ENCODE measurements around the gene SLC6A8. TPM values are rescaled to one million over a fixed set of nuclear protein-coding genes. Genes with fewer than 3 reads are reported as not detected.

The SLC6A8 gene
- total RNA-seq, 1 donor from 2014 or later, result 94.1 TPM

DNA sequence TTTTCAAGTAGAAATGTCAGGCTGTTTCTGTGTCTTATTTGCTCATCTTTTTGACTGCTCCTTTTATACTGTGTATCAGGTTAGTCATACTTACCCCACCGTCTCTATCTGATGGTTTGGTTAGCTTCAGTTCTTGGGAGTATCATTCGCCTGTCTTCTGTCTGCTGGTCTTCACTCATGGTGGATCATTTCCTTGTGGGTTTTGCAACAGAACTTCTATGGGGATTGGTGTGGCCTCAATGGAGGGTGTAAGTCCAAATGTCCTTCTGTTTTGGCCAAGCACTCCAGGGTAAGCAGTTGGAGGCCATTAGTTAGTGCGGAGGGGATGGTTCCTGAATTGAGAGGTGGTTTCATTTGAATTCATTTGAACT lies 44.1 kb downstream of the SLC6A8 start:
- H3K4me1 Mint-ChIP-seq, result peaks cover 17% of the 10 kb centered on the region
- H3K79me2 ChIP-seq (ENCODE audit: low read depth), result no peaks in the 10 kb centered on the region
- no peak overlapping the region for H2AFZ ChIP-seq (replicated peaks)
- no peak overlapping the region for H3K4me3 ChIP-seq
- no peak overlapping the region for H3K27ac Mint-ChIP-seq
- H3K9me3 ChIP-seq (ENCODE audit: low read depth), result no peaks in the 10 kb centered on the region
- peaks cover 4% of the 10 kb centered on the region for H3K4me1 ChIP-seq
- H3F3A ChIP-seq (ENCODE audit: low read depth), result no peaks in the 10 kb centered on the region
- no peak overlapping the region for H3K27ac ChIP-seq
- H4K20me1 ChIP-seq (ENCODE audit: low read depth), result peaks cover 11% of the 10 kb centered on the region
- no peak overlapping the region for H3K9ac ChIP-seq
- H3K27me3 Mint-ChIP-seq (ENCODE audit: insufficient read depth, low read depth), result peaks cover 3% of the 10 kb centered on the region
- H3K4me2 ChIP-seq, result no peak overlapping the region
- TF ChIP-seq EZH2phosphoT487 (IDR thresholded peaks at IDR 0.05) (no peak), EZH2 (IDR thresholded peaks at IDR 0.05) (no peak)
- TF ChIP-seq, protein P1, sequence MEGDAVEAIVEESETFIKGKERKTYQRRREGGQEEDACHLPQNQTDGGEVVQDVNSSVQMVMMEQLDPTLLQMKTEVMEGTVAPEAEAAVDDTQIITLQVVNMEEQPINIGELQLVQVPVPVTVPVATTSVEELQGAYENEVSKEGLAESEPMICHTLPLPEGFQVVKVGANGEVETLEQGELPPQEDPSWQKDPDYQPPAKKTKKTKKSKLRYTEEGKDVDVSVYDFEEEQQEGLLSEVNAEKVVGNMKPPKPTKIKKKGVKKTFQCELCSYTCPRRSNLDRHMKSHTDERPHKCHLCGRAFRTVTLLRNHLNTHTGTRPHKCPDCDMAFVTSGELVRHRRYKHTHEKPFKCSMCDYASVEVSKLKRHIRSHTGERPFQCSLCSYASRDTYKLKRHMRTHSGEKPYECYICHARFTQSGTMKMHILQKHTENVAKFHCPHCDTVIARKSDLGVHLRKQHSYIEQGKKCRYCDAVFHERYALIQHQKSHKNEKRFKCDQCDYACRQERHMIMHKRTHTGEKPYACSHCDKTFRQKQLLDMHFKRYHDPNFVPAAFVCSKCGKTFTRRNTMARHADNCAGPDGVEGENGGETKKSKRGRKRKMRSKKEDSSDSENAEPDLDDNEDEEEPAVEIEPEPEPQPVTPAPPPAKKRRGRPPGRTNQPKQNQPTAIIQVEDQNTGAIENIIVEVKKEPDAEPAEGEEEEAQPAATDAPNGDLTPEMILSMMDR (IDR thresholded peaks at IDR 0.05), result no peak
- DNase-seq (ENCODE audit: low spot score), result no peak
- no peaks in the 10 kb centered on the region for H3K27me3 ChIP-seq
- H3K36me3 ChIP-seq, result no peaks in the 10 kb centered on the region
- H3K4me3 Mint-ChIP-seq, result no peak overlapping the region
- H3K9me3 Mint-ChIP-seq, result peaks cover 43% of the 10 kb centered on the region
- peaks cover 18% of the 10 kb centered on the region for H3K36me3 Mint-ChIP-seq

DNA sequence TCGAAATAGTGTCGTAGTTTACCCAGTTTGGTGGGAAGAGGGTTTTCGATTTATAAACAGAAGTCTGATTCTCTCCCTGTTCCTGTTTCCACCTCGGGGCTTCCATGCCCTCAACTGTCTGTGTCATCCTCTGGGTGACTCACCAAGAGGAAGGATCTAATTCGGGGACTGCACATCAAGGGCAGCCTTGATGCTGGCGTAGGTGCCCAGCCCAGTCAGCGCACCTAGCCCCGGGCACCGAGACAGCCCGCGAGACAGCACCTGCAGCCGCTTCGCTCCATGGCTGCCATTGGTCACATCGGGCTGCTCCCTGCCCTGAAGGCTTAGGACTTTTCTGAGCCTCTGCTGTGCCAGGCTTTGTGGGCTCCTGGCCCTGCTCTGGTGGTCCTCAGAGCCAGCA lies 44.7 kb downstream of the SLC6A8 start:
- Histone ChIP-seq H3K27me3 (no peaks in the 10 kb centered on the region), H3K9me3 (ENCODE audit: low read depth) (no peaks in the 10 kb centered on the region), H3K9ac (no peak overlapping the region), H3K4me2 (no peak overlapping the region), H3K4me3 (no peak overlapping the region), H2AFZ (replicated peaks) (no peak overlapping the region), H3K36me3 (no peaks in the 10 kb centered on the region), H4K20me1 (ENCODE audit: low read depth) (peaks cover 5% of the 10 kb centered on the region), H3F3A (ENCODE audit: low read depth) (no peaks in the 10 kb centered on the region), H3K4me1 (no peaks in the 10 kb centered on the region), H3K79me2 (ENCODE audit: low read depth) (no peaks in the 10 kb centered on the region), H3K27ac (no peak overlapping the region)
- DNase-seq (ENCODE audit: low spot score), result no peak
- Mint-ChIP-seq H3K27ac (no peak overlapping the region), H3K27me3 (ENCODE audit: insufficient read depth, low read depth) (peaks cover 3% of the 10 kb centered on the region), H3K4me1 (peaks cover 11% of the 10 kb centered on the region), H3K9me3 (peaks cover 43% of the 10 kb centered on the region), H3K4me3 (no peak overlapping the region), H3K36me3 (peaks cover 18% of the 10 kb centered on the region)
- TF ChIP-seq EZH2phosphoT487 (IDR thresholded peaks at IDR 0.05) (no peak), EZH2 (IDR thresholded peaks at IDR 0.05) (no peak)
- TF ChIP-seq, protein P1 (IDR thresholded peaks at IDR 0.05), result no peak

GRCh38 chrX:153733651-153734240 lies 46.0 kb downstream of the SLC6A8 start:
- Histone ChIP-seq H3K27me3 (no peaks in the 10 kb centered on the region), H3F3A (ENCODE audit: low read depth) (no peaks in the 10 kb centered on the region), H3K36me3 (no peaks in the 10 kb centered on the region), H4K20me1 (ENCODE audit: low read depth) (no peaks in the 10 kb centered on the region), H3K4me1 (no peaks in the 10 kb centered on the region), H3K4me3 (no peak overlapping the region), H3K9me3 (ENCODE audit: low read depth) (no peaks in the 10 kb centered on the region), H3K9ac (no peak overlapping the region), H3K4me2 (no peak overlapping the region), H3K27ac (no peak overlapping the region), H2AFZ (replicated peaks) (no peak overlapping the region), H3K79me2 (ENCODE audit: low read depth) (no peaks in the 10 kb centered on the region)
- Mint-ChIP-seq H3K36me3 (peaks cover 16% of the 10 kb centered on the region), H3K4me1 (peaks cover 7% of the 10 kb centered on the region), H3K9me3 (peaks cover 43% of the 10 kb centered on the region), H3K27ac (no peak overlapping the region), H3K4me3 (no peak overlapping the region), H3K27me3 (ENCODE audit: insufficient read depth, low read depth) (peaks cover 2% of the 10 kb centered on the region)
- no peak for DNase-seq (ENCODE audit: low spot score)
- no peak for TF ChIP-seq EZH2phosphoT487 (IDR thresholded peaks at IDR 0.05)
- TF ChIP-seq, protein P1 (IDR thresholded peaks at IDR 0.05), result no peak
- TF ChIP-seq EZH2 (IDR thresholded peaks at IDR 0.05), result no peak

All from neural progenitor cell (in vitro differentiated cells).